NCI-H2171 treated with DMSO at 0.1 percent for 48 hours (cell line): ENCODE measurements around the gene MSANTD7.

Experiments
- DNase-seq: peaks from one replicate; lab custom pipeline; 2025; lab: John Stamatoyannopoulos, UW

The MSANTD7 gene

GRCh38 chr10:14880229-14880628 is 42.1 kb downstream of the MSANTD7 start:
- DNase-seq = no peak

- no peak for DNase-seq
These were observed 46.0 kb downstream of the MSANTD7 start for GRCh38 chr10:14884082-14884481.
